Thyroid gland (tissue), 4 donors: Measurements from ENCODE around the gene OIT3. TPM values are rescaled to one million over a fixed set of nuclear protein-coding genes. Genes with fewer than 3 reads are reported as not detected.

ENCODE experiments used
- DNase-seq, 2 donors: peaks; one replicate each; pipeline ENCODE4 v3.0.0-alpha.2; 2019
- H3K27ac ChIP-seq, 3 donors: fragments of 200-600 bp; sonication (generic); 1 replicate in 2 of 3; 2 replicates in 1 of 3; pipeline ENCODE4 v1.5.1; 2016 to 2019; ENCODE audit warnings: mild to moderate bottlenecking in 1 of 3, moderate library complexity in 1 of 3
- H3K27me3 ChIP-seq: fragments of 200-600 bp; sonication (generic); one replicate; pipeline ENCODE4 v1.5.1; 2019
- H3K36me3 ChIP-seq, 2 donors: fragments of 200-600 bp; sonication (generic); one replicate each; pipeline ENCODE4 v1.5.1; 2016 to 2019
- H3K4me1 ChIP-seq, 2 donors: fragments of 200-600 bp; sonication (generic); one replicate each; pipeline ENCODE4 v1.5.1; 2017 to 2019
- H3K4me3 ChIP-seq, 3 donors: fragments of 200-600 bp; sonication (generic); replicated peaks in 1 of 3; 1 replicate in 2 of 3; 2 replicates in 1 of 3; pipeline ENCODE4 v1.5.1; 2016; ENCODE audit warnings: mild to moderate bottlenecking in 1 of 3
- H3K9me3 ChIP-seq: fragments of 200-600 bp; sonication (generic); one replicate; pipeline ENCODE4 v1.5.1; 2017
- POLR2A ChIP-seq, 2 donors: fragments of 450-650 bp; IDR thresholded peaks; one replicate each; pipeline ENCODE4 v1.6.1; 2017; ENCODE audit warnings: antibody characterized with exemption in 2 of 2, mild to moderate bottlenecking in 2 of 2, moderate library complexity in 1 of 2
- WGBS, 2 donors: methylation state at CpG; one replicate each; pipeline ENCODE4 v1.1.5; 2017; 5-methylcytosine and 5-hydroxymethylcytosine counted together
- intact Hi-C: fragments of 100-400 bp; cut with DNase I; formaldehyde crosslinking; loops from one replicate; pipeline ENCODE4 v1.15.1; 2023
- total RNA-seq, 4 donors: library from RNA; depleted of rRNA; stranded (reverse); fragments of >200 nt; gene quantifications; one replicate each; pipeline ENCODE4 v1.2.3, GENCODE V29; 2016
- TF ChIP-seq, protein P1 (sequence below), 6 experiments: fragments of 200-600 bp in 3 of 6; fragments of 450-650 bp in 3 of 6; sonication (generic) in 3 of 6; IDR thresholded peaks; one replicate each; pipeline ENCODE4 v1.5.1; 2016 to 2019; ENCODE audit warnings: antibody characterized with exemption in 6 of 6, mild to moderate bottlenecking in 2 of 6, inconsistent platforms in 1 of 6, moderate library complexity in 1 of 6

Gene OIT3
- total RNA-seq, 4 donors from 2014 or later: 0.27 TPM; not detected in 3

DNA sequence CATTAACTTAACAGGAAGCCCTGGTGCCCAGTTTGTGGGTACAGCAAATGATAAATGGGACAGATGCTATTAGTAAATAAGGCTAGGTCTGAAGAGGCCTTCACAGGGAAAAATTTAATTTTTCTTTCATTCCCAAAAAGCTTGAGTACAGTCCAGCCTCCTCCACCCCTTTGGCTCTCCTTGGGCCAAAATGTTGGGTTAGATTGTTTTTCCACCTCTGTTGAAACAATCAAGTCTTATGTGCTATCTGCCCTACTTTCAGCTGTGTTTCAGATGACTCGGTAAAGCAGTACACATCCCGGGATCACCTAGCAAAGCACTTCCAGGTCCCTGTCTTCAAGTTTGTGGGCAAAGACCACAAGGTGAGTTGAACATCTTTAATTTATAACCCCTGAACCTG is 36.7 kb downstream of the OIT3 start:
- Histone ChIP-seq H3K27ac (no peak overlapping the region), H3K9me3 (no peaks in the 10 kb centered on the region), H3K27me3 (no peaks in the 10 kb centered on the region), H3K36me3 (no peaks in the 10 kb centered on the region), H3K4me1 (no peaks in the 10 kb centered on the region), H3K4me3 (no peak overlapping the region)
- WGBS, 2 donors: 67 to 81% methylated on average over 2 of the region's 2 CpGs
- DNase-seq: no peak
- intact Hi-C loops: no loop called here
- no peak for TF ChIP-seq POLR2A (IDR thresholded peaks at IDR 0.05)
- TF ChIP-seq, protein P1, sequence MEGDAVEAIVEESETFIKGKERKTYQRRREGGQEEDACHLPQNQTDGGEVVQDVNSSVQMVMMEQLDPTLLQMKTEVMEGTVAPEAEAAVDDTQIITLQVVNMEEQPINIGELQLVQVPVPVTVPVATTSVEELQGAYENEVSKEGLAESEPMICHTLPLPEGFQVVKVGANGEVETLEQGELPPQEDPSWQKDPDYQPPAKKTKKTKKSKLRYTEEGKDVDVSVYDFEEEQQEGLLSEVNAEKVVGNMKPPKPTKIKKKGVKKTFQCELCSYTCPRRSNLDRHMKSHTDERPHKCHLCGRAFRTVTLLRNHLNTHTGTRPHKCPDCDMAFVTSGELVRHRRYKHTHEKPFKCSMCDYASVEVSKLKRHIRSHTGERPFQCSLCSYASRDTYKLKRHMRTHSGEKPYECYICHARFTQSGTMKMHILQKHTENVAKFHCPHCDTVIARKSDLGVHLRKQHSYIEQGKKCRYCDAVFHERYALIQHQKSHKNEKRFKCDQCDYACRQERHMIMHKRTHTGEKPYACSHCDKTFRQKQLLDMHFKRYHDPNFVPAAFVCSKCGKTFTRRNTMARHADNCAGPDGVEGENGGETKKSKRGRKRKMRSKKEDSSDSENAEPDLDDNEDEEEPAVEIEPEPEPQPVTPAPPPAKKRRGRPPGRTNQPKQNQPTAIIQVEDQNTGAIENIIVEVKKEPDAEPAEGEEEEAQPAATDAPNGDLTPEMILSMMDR (IDR thresholded peaks at IDR 0.05): no peak

DNA sequence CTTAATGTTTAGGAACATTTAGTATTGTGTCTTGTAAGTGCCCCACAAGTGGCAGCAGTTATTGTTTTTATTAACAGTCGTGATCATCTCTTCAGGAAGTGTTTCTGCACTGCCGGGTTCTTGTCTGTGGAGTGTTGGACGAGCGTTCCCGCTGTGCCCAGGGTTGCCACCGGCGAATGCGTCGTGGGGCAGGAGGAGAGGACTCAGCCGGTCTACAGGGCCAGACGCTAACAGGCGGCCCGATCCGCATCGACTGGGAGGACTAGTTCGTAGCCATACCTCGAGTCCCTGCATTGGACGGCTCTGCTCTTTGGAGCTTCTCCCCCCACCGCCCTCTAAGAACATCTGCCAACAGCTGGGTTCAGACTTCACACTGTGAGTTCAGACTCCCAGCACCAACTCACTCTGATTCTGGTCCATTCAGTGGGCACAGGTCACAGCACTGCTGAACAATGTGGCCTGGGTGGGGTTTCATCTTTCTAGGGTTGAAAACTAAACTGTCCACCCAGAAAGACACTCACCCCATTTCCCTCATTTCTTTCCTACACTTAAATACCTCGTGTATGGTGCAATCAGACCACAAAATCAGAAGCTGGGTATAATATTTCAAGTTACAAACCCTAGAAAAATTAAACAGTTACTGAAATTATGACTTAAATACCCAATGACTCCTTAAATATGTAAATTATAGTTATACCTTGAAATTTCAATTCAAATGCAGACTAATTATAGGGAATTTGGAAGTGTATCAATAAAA is 38.9 kb downstream of the OIT3 start:
- intact Hi-C loops: no loop called here
- DNase-seq: no peak

DNA sequence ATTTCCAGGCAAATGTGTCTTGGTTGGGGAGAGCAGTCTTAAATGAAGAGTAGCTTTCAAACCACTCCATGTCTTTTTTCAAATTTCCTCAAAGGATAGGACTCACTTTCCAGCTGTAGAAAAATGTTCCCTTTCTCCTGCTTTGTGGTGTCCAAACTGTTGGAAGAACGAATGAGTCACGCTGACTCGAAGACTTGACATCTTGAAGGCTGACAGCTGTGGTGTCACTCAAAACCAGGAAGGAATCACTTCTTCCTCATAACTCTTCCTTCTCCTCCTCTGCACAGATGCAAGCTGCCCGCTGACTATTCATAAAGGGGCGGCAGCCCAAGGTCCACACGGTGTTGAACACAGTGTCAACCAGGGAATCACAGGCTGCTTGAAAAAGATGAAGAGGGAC is 41.8 kb downstream of the OIT3 start:
- Histone ChIP-seq H3K27me3 (no peaks in the 10 kb centered on the region), H3K4me3 (no peak overlapping the region), H3K9me3 (no peaks in the 10 kb centered on the region), H3K36me3 (no peaks in the 10 kb centered on the region), H3K27ac (no peak overlapping the region), H3K4me1 (no peaks in the 10 kb centered on the region)
- intact Hi-C loops: no loop called here
- WGBS, 2 donors: 93 to 98% methylated on average over 6 of the region's 6 CpGs
- no peak for TF ChIP-seq POLR2A (IDR thresholded peaks at IDR 0.05)
- TF ChIP-seq, protein P1 (IDR thresholded peaks at IDR 0.05): no peak
- no peak for DNase-seq

More for the DNA sequence above, 38.9 kb downstream of the OIT3 start:
- H3K9me3 ChIP-seq: no peaks in the 10 kb centered on the region
- WGBS, 2 donors: 83 to 87% methylated on average over 20 of the region's 20 CpGs
- no peaks in the 10 kb centered on the region for H3K27me3 ChIP-seq
- H3K4me3 ChIP-seq: no peak overlapping the region
- no peaks in the 10 kb centered on the region for H3K4me1 ChIP-seq
- no peak overlapping the region for H3K27ac ChIP-seq
- TF ChIP-seq, protein P1 (IDR thresholded peaks at IDR 0.05): no peak
- no peak for TF ChIP-seq POLR2A (IDR thresholded peaks at IDR 0.05)
- no peaks in the 10 kb centered on the region for H3K36me3 ChIP-seq

DNA sequence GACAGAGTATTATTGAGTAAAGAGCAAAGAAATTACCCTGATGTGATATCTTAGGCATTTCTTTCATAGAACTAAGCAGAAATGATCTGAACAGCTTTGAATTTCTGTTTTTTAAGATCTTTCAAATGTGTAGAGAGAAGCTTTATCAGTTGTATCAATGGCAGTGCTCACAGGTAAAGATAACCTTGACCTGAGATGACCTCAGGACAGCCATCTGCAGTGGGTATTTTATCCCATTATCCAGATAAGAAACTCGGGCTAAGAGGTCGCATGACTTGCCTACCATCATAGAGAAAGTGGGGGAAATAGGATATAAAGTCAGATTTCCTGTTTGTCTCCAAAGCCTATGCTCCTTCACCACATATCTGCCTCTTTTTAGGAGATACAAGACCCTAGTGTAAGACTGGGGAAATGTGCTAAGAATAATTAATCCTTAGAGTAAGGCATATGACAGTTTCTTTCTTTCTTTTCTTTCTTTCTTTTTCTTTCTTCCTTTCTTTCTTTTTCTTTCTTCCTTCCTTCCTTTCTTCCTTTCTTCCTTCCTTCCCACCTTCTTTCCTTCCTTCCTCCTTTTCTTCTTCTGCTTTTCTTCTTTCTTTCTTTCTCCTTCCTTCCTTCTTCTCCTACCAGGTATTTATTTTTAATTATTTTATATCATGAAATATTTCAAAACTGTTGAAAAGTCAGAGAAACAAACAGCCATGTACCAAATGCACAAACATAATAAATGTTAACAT is 50.1 kb downstream of the OIT3 start:
- Histone ChIP-seq H3K4me3 (no peak overlapping the region), H3K4me1 (no peaks in the 10 kb centered on the region), H3K27me3 (no peaks in the 10 kb centered on the region), H3K9me3 (no peaks in the 10 kb centered on the region), H3K36me3 (no peaks in the 10 kb centered on the region), H3K27ac (no peak overlapping the region)
- WGBS, 2 donors: 62% methylated on average over 2 of the region's 2 CpGs
- intact Hi-C loops: no loop called here
- no peak for TF ChIP-seq POLR2A (IDR thresholded peaks at IDR 0.05)
- TF ChIP-seq, protein P1 (IDR thresholded peaks at IDR 0.05): no peak
- DNase-seq: no peak

DNA sequence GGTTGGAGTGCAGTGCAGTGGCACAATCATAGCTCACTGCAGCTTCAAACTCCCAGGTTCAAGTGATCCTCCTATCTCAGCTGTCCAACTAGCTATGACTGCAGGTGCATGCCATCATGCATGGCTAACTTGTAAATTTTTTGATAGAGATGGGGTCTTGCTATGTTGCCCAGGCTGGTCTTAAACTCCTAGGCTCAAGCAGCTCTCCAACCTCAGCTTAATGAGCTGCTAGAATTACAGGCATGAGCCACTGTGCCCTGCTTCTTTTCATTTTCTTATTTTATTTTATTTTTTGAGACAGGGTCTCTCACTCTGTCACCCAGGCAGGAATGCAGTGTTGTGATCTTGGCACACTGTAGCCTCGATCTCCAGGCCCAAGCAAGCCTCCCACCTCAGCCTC is 53.4 kb downstream of the OIT3 start:
- TF ChIP-seq, protein P1 (IDR thresholded peaks at IDR 0.05): no peak
- no peak for TF ChIP-seq POLR2A (IDR thresholded peaks at IDR 0.05)
- 94 to 100% methylated on average over 1 of the region's 1 CpG for WGBS, 2 donors

More for the DNA sequence above, 53.4 kb downstream of the OIT3 start:
- H3K36me3 ChIP-seq: no peaks in the 10 kb centered on the region
- H3K27me3 ChIP-seq: no peaks in the 10 kb centered on the region
- no peaks in the 10 kb centered on the region for H3K9me3 ChIP-seq
- no peak overlapping the region for H3K27ac ChIP-seq
- no peak for DNase-seq
- no peaks in the 10 kb centered on the region for H3K4me1 ChIP-seq
- intact Hi-C loops: no loop called here
- no peak overlapping the region for H3K4me3 ChIP-seq
